ENCODE results near the gene LDLRAD4.

Gene LDLRAD4

DNA sequence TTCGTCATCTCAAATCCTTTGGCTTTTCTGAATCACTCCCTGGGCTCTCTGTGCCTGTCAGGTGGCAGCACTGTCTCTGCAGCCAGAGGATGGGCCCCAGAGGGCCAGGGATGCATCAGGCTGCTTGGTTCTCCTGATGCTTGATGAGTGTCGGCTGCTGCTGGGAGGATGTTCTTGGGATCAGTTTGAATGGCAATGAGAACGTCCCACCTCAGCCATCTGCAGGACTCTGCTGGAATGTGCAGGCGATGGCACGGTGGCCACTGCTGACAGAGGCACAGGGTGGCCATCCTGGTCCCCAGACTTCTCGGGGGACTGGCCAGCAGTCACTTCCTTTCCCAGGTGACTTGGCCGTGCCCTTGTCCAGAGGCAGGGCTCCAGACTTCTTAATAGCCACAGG, 361.8 kb downstream of the LDLRAD4 start:
- TF ChIP-seq, protein P1, sequence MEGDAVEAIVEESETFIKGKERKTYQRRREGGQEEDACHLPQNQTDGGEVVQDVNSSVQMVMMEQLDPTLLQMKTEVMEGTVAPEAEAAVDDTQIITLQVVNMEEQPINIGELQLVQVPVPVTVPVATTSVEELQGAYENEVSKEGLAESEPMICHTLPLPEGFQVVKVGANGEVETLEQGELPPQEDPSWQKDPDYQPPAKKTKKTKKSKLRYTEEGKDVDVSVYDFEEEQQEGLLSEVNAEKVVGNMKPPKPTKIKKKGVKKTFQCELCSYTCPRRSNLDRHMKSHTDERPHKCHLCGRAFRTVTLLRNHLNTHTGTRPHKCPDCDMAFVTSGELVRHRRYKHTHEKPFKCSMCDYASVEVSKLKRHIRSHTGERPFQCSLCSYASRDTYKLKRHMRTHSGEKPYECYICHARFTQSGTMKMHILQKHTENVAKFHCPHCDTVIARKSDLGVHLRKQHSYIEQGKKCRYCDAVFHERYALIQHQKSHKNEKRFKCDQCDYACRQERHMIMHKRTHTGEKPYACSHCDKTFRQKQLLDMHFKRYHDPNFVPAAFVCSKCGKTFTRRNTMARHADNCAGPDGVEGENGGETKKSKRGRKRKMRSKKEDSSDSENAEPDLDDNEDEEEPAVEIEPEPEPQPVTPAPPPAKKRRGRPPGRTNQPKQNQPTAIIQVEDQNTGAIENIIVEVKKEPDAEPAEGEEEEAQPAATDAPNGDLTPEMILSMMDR (conservative IDR thresholded peaks at IDR 0.05; ENCODE audit: low read depth, low read length) = no peak
- DNase-seq (ENCODE audit: low read depth) = no peak
- no peak overlapping the region for H3K4me3 ChIP-seq (ENCODE audit: low read depth, low read length)

DNA sequence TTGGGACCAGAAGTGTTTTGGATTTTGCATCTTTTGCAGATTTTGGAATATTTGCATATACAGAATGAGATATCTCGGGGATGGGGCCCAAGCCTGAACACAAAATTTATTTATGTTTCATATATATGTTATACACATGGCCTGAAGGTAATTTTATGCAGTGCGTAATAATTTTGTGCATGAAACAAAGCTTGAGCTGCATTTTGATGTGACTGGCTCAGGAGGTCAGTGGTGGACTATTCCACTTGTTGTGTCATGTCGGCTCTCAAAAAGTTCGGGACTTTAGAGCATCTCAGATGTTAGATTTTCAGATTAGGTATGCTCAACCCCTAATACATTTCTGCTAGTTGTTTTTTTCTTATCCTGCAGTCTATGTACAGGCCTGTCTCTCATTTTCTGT, 362.4 kb downstream of the LDLRAD4 start:
- no peak overlapping the region for H3K4me3 ChIP-seq (ENCODE audit: low read depth, low read length)
- DNase-seq (ENCODE audit: low read depth) = no peak
- TF ChIP-seq, protein P1 (conservative IDR thresholded peaks at IDR 0.05; ENCODE audit: low read depth, low read length) = no peak

DNA sequence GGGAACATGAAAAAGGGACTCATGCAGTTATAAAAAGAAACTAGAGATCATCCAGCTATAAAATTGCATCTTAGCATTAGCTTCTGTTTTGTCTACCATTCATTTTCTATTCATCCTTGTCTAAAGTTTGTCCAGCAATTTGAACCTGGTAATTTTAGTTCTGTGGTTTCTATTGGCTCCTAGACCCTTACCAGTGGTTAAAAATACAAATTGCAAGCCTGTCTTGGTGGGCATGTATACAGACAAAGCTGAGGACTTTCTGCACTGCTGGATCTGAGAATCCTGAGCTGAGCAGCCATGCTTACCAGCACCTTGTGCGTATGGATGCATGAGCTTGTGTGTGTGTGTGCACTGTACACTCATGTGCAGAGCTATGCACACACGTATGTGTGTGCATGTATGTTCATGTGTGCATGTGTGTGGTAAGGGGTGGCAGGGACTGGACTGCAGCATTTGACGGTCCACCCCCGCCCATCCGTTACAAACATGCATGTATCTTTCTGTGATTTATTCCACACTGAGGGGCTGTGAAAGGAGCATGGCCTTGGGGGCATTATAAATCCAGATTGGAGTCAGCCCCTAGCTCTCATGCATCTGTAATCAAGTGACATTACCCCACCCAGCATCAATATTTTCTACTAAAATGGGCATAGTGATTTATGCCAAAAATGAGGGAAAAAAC, 363.1 kb downstream of the LDLRAD4 start:
- H3K4me3 ChIP-seq (ENCODE audit: low read depth, low read length) = no peak overlapping the region
- TF ChIP-seq, protein P1 (conservative IDR thresholded peaks at IDR 0.05; ENCODE audit: low read depth, low read length) = no peak
- DNase-seq (ENCODE audit: low read depth) = no peak

DNA sequence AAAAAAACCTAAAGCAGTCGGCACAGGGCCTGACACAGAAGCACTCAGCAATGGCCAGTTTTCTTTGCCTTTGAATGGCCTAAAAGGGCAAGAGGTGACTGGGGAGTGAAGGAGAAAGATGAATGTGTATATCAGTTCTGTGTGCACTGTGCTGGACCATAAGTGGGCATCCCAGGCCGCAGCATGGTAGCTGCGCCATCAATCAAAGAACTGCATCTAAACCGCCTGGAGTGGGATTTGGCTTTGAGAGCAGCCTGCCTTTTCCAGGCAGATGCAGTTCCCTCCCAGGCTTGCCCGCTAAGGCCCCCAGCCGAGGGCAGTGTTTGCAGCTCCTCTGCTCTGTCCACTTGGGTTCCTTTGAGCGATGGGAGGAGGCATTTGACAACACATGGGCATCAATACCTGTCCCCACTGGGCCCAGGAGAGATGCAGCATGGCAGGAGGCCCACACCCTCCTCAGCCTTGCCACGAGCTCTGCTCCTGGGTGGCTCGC, 363.7 kb downstream of the LDLRAD4 start:
- H3K4me3 ChIP-seq (ENCODE audit: low read depth, low read length) = no peak overlapping the region
- no peak for DNase-seq (ENCODE audit: low read depth)
- TF ChIP-seq, protein P1 (conservative IDR thresholded peaks at IDR 0.05; ENCODE audit: low read depth, low read length) = no peak

DNA sequence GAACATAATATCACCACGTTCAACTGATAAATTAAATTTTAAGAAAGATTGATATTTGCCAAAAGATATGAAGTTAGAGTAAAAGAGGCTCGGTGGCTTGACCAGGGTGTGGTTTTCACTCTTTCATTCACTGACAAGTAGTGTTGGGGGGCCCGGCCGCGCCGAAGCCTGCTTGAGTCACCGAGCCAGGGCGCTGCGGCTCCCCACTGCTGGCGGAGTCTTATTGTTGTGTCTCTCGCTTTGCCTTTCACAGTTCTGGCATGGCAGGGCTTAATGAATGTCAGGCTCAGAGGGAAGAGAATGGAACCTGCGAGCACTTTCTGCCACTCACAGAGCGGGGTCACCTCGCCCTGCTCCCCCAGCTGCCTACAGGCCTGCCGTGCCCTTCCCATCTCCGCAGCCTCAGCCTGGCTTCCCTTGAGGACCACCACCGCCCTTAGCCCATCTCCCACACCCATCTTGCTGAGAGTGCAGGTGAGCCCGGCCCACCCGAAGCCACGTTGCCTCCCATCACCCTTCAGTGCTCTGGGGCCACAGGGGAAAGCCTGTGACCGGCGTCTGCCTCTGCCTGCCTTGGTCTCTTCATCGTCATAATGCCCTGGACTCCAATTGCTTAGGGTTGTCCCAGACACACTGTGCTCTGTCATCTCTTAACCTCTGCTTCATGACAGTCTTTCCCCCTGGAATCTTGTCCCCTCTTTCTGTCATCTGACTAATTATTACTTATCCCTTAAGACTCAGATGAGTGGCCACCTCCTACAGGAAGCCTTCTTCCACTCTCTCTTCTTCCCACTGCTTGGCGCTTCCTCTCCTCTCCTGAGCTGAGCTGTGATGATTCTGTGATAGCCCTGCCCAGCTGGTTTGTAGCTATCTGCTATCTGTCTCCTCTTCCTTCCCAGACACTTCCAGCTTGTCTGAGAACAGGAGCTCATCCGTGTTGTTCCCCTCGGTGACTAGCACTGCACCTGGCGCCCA, 365.3 kb downstream of the LDLRAD4 start:
- DNase-seq (ENCODE audit: low read depth) = no peak
- TF ChIP-seq, protein P1 (conservative IDR thresholded peaks at IDR 0.05; ENCODE audit: low read depth, low read length) = no peak
- H3K4me3 ChIP-seq (ENCODE audit: low read depth, low read length) = no peak overlapping the region

DNA sequence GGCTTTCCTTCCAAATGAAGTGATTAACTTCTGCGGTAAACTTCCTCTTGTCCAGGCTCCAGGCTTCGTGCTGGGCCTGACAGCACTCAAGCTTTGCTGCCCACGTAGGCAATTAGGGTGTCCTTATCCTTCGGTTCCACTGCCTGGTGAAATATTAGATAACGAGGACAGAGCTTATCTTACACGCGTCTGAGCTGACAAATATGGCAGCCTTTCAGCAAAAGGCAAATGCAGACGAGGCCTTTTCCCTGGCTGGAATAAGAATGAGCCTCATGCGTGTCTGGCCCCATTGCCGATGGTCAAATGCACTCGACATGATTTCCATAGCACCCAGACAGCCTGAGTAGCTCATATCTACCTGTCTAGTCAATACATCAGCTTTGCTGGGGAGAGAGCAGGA, 366.3 kb downstream of the LDLRAD4 start:
- DNase-seq (ENCODE audit: low read depth) = no peak

More for the DNA sequence above, 366.3 kb downstream of the LDLRAD4 start:
- TF ChIP-seq, protein P1 (conservative IDR thresholded peaks at IDR 0.05; ENCODE audit: low read depth, low read length) = no peak
- H3K4me3 ChIP-seq (ENCODE audit: low read depth, low read length) = no peak overlapping the region
